AG04450 (cell line): ENCODE data around the gene FAM131A. TPM values are rescaled to one million over a fixed set of nuclear protein-coding genes. Genes with fewer than 3 reads are reported as not detected.

Source experiments
- CTCF ChIA-PET: fragments of 300-600, 350-600 bp; formaldehyde crosslinking; extraction: SDS; loops from one replicate; lab custom pipeline; 2022; ENCODE audit warnings: antibody characterized with exemption, inconsistent platforms; lab: Charles Lee
- POLR2A ChIA-PET: fragments of 350-600 bp; formaldehyde crosslinking; extraction: SDS; loops from one replicate; lab custom pipeline; 2021; ENCODE audit warnings: antibody characterized with exemption, inconsistent platforms; lab: Yijun Ruan, JAX
- DNase-seq: peaks from one replicate; pipeline ENCODE4 v3.0.0-alpha.2; 2011; ENCODE audit warnings: low read depth, low spot score
- H3K27ac ChIP-seq: one replicate; pipeline ENCODE4 v1.5.1; 2012; ENCODE audit warnings: low read depth, low read length, control low read depth
- H3K27me3 ChIP-seq: one replicate; pipeline ENCODE4 v1.6.0; 2012; ENCODE audit warnings: low read length; ENCODE audit not compliant: control insufficient read depth, insufficient read depth
- H3K4me3 ChIP-seq: 2 replicates; pipeline ENCODE4 v1.5.1; 2011; ENCODE audit warnings: mild to moderate bottlenecking, low read depth, low read length, control low read depth
- H3K9me3 ChIP-seq: 2 replicates; pipeline ENCODE4 v1.5.1; 2012; ENCODE audit warnings: low read length; ENCODE audit not compliant: control insufficient read depth, insufficient read depth
- CTCF ChIP-seq: IDR thresholded peaks from 2 replicates; pipeline ENCODE4 v1.5.1; 2011; ENCODE audit warnings: low read depth, low read length, control low read depth, inconsistent platforms
- polyA plus RNA-seq: library from polyadenylated mRNA; depleted of rRNA; stranded (reverse); fragments of >200 nt; gene quantifications from 2 replicates; pipeline ENCODE4 v1.2.3, GENCODE V29; 2011

The FAM131A gene
- polyA plus RNA-seq, 1 experiment: 8.5 TPM

- H3K9me3 ChIP-seq: no peaks in the 10 kb centered on the region; the same call in 1 of the 2 replicates
- DNase-seq: no peak
- ChIA-PET POLR2A (interaction anchor here (0.6 to 1.2 kb wide), 2 partner anchors 27 to 141 kb away, joined by 3 read pairs; no protein-coding TSS in a partner anchor), CTCF (interaction anchor here (0.7 to 10.4 kb wide), 41 partner anchors 9 to 475 kb away, joined by 3 to 278 read pairs (median 10); partner anchors contain the start of genes CLCN2, POLR2H and VPS8)
- no peak overlapping the region for H3K4me3 ChIP-seq
- peaks cover 31% of the 10 kb centered on the region for H3K27me3 ChIP-seq
- H3K27ac ChIP-seq: no peak overlapping the region
- no peak for TF ChIP-seq CTCF
Measured at GRCh38 chr3:184372296-184372821, 35.0 kb downstream of the FAM131A start.

- H3K27me3 ChIP-seq: peaks cover 36% of the 10 kb centered on the region
- DNase-seq: no peak
- H3K4me3 ChIP-seq: no peak overlapping the region
- no peaks in the 10 kb centered on the region; the same call in 1 of the 2 replicates for H3K9me3 ChIP-seq
- ChIA-PET POLR2A (interaction anchor here (0.6 kb wide), 1 partner anchor 27 kb away, joined by 3 read pairs; no protein-coding TSS in a partner anchor), CTCF (interaction anchor here (0.8 to 10.4 kb wide), 12 partner anchors 8 to 168 kb away, joined by 3 to 278 read pairs (median 20); no protein-coding TSS in a partner anchor)
- no peak for TF ChIP-seq CTCF
- H3K27ac ChIP-seq: no peak overlapping the region
Measured at GRCh38 chr3:184372911-184373310, 35.5 kb downstream of the FAM131A start.

- no peaks in the 10 kb centered on the region; the same call in 1 of the 2 replicates for H3K9me3 ChIP-seq
- no peak for DNase-seq
- TF ChIP-seq CTCF: no peak
- POLR2A ChIA-PET: no interaction called here
- CTCF ChIA-PET: interaction anchor here (0.8 to 10.4 kb wide), 6 partner anchors 8 to 168 kb away, joined by 3 to 278 read pairs (median 22); no protein-coding TSS in a partner anchor
- no peak overlapping the region for H3K4me3 ChIP-seq
- peaks cover 41% of the 10 kb centered on the region for H3K27me3 ChIP-seq
- H3K27ac ChIP-seq: no peak overlapping the region
Measured at GRCh38 chr3:184373422-184373821, 36.0 kb downstream of the FAM131A start.

GRCh38 chr3:184375747-184376461 is 38.5 kb downstream of the FAM131A start:
- H3K27me3 ChIP-seq: peaks cover 55% of the 10 kb centered on the region
- H3K9me3 ChIP-seq: no peaks in the 10 kb centered on the region; the same call in 1 of the 2 replicates
- no peak for TF ChIP-seq CTCF
- CTCF ChIA-PET: interaction anchor here (0.5 to 10.4 kb wide), 5 partner anchors 93 to 428 kb away, joined by 3 to 278 read pairs (median 5); no protein-coding TSS in a partner anchor
- POLR2A ChIA-PET: no interaction called here
- H3K4me3 ChIP-seq: no peak overlapping the region
- no peak overlapping the region for H3K27ac ChIP-seq
- no peak for DNase-seq
